Ureter (tissue), 1 donor: Measurements from ENCODE around the gene ARL6IP1. TPM values are rescaled to one million over a fixed set of nuclear protein-coding genes. Genes with fewer than 3 reads are reported as not detected.
"Not testable (repeated sequence)": the region's sequence is repeated elsewhere in the genome, so short reads cannot be mapped to it uniquely, and the experiment has no call there.

Experiments
- DNase-seq: peaks from one replicate; pipeline ENCODE4 v3.0.0-alpha.2; 2020; ENCODE audit warnings: low spot score
- total RNA-seq: library from RNA; stranded (reverse); gene quantifications from one replicate; pipeline ENCODE4 v1.2.4, GENCODE V29; 2023
- donor health status: DM: yes; HTN: yes; CAD: no.

Gene ARL6IP1
- total RNA-seq, 1 donor from 2014 or later: 97.6 TPM

DNA sequence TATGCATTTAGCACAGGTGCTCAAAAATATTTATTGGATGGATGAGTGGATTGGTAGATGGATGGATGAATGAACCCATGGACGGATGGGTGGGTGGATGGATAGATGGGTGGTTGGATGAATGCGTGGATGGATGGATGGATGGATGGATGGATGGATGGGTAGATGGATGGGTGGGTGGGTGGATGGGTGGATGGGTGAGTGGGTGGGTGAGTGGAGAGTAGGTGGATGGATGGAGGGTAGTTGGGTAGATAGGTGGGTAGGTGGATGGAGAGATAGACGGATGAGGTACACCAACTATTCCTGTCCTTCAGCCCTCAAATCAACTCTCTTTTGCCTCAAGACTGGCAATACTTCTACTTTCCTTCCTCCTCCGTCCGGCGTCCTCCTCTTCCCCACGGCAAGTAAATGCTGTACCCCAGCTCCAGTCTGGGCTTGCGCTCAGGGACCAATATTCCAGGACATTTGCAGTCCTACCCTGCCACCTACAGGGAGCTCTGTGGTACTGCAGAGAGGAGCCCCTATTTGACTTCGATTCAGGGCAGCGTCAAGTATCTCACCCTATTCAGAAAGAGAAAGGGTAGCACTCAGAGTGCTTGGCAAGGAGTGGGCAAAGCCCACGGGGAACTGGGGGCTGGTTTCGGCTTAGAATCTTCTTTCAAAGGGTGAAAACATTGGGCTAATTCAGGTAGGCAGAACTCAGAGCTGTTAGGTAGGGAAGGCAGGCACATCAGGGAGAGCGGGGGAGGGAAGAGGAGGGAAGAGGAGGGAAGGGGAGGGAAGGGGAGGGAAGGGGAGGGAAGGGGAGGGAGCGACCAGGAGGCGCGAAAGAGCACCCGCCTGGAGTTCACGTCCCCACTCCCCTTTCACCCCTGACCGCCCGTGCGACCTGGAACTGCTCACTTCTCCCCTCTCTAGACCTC lies 41.5 kb downstream of the ARL6IP1 start:
- not testable (repeated sequence) for DNase-seq

GRCh38 chr16:18757960-18758660 lies 43.2 kb downstream of the ARL6IP1 start:
- not testable (repeated sequence) for DNase-seq

DNA sequence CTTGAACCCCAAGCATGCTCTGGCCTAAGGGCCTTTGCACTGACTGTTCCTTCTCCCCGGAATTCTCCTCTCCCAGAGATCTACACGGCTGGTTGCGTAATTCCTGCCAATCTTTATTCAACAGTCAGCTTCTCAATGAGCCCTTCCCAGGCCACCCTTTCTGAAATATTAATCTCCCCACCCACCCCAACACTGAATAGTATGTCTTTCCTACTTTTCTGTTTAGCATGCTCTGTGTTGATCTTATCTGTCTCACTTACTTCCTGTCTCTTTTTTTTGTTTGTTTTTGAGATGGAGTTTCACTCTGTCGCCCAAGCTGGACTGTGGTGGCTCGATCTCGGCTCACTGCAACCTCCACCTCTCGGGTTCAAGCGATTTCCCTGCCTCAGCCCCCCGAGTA lies 44.7 kb downstream of the ARL6IP1 start:
- not testable (repeated sequence) for DNase-seq

GRCh38 chr16:18742870-18743269 lies 58.5 kb downstream of the ARL6IP1 start:
- DNase-seq: not testable (repeated sequence)

Other genes with a start within 250 kb of the ARL6IP1 start
- gene NOMO2, start 239.5 kb downstream of the ARL6IP1 start, total RNA-seq: 101 TPM
- gene RPS15A, start 11.2 kb downstream of the ARL6IP1 start, total RNA-seq: 1,598 TPM
- 168 TPM for gene SMG1, start 124.9 kb upstream of the ARL6IP1 start, total RNA-seq
- gene TMC7, start 182.4 kb upstream of the ARL6IP1 start, total RNA-seq: 18.6 TPM